GM13976 (cell line): ENCODE data around the gene CHI3L2.
A peak's percentile ranks its signal among the peaks of the same experiment; 100 is the strongest.

Source experiments
- DNase-seq: peaks from one replicate; pipeline ENCODE4 v3.0.0; 2012; ENCODE audit warnings: low spot score
- CTCF ChIP-seq: IDR thresholded peaks from 2 replicates; pipeline ENCODE4 v1.5.1; 2012; ENCODE audit warnings: borderline replicate concordance, mild to moderate bottlenecking; ENCODE audit not compliant: insufficient read depth; ENCODE audit errors: extremely low read depth, missing control alignments, control extremely low read depth
- in situ Hi-C: fragments of 300-500 bp; cut with MboI; formaldehyde crosslinking; loops from one replicate; pipeline ENCODE4 v1.12.0; 2022; ENCODE audit warnings: low sequenced_read_pairs, mixed read lengths, inconsistent platforms; ENCODE audit not compliant: unreplicated experiment

The CHI3L2 gene

GRCh38 chr1:111220302-111220890 lies 7.1 kb upstream of the CHI3L2 start:
- in situ Hi-C loops = loop anchor here (10.0 to 25.0 kb wide), 4 partner anchors 114 to 392 kb away; partner anchors contain the start of genes CD53 and RAP1A
- DNase-seq = no peak
- TF ChIP-seq CTCF = no peak

GRCh38 chr1:111221276-111221632 lies 6.3 kb upstream of the CHI3L2 start:
- in situ Hi-C loops = loop anchor here (10.0 to 25.0 kb wide), 4 partner anchors 114 to 391 kb away; partner anchors contain the start of genes CD53 and RAP1A
- DNase-seq = no peak
- no peak for TF ChIP-seq CTCF

GRCh38 chr1:111221633-111222291 lies 5.8 kb upstream of the CHI3L2 start:
- no peak for TF ChIP-seq CTCF
- in situ Hi-C loops = loop anchor here (10.0 to 25.0 kb wide), 4 partner anchors 113 to 391 kb away; partner anchors contain the start of genes CD53 and RAP1A
- peak; percentile 66 for DNase-seq

GRCh38 chr1:111222308-111223125 lies 5.0 kb upstream of the CHI3L2 start:
- in situ Hi-C loops = loop anchor here (10.0 to 25.0 kb wide), 4 partner anchors 112 to 390 kb away; partner anchors contain the start of genes CD53 and RAP1A
- peak; percentile 66 for DNase-seq
- peak; percentile 89 for TF ChIP-seq CTCF

- no peak for TF ChIP-seq CTCF
- in situ Hi-C loops = loop anchor here (10.0 to 25.0 kb wide), 4 partner anchors 112 to 389 kb away; partner anchors contain the start of genes CD53 and RAP1A
- no peak for DNase-seq
Observed at GRCh38 chr1:111223126-111223685, 4.3 kb upstream of the CHI3L2 start.

- DNase-seq = no peak
- in situ Hi-C loops = loop anchor here (5.0 to 10.0 kb wide), 4 partner anchors 110 to 532 kb away; partner anchors contain the start of genes CD53 and DDX20
- TF ChIP-seq CTCF = no peak
Observed at GRCh38 chr1:111225091-111225490, 2.4 kb upstream of the CHI3L2 start.
